H1 (cell line): Measurements from ENCODE around the gene GNAL. TPM values are rescaled to one million over a fixed set of nuclear protein-coding genes. Genes with fewer than 3 reads are reported as not detected.

ENCODE experiments used
- CTBP2 ChIP-seq: IDR thresholded peaks from 2 replicates; pipeline ENCODE4 v1.7.0; 2011; ENCODE audit warnings: borderline replicate concordance, mild to moderate bottlenecking, moderate library complexity, mixed read lengths, low read length; ENCODE audit not compliant: insufficient read depth, insufficient read length
- PHF8 ChIP-seq: fragments of 200-600 bp; sonication (generic); conservative IDR thresholded peaks from 2 replicates; pipeline ENCODE4 v1.7.1; 2012; ENCODE audit warnings: low read depth, mild to moderate bottlenecking, inconsistent platforms, low read length, moderate library complexity
- SAP30 ChIP-seq: fragments of 300-600 bp; sonication (generic); IDR thresholded peaks from 2 replicates; pipeline ENCODE4 v1.7.1; 2012; ENCODE audit warnings: low read length, moderate library complexity, mild to moderate bottlenecking, inconsistent platforms; ENCODE audit not compliant: insufficient read depth, insufficient replicate concordance
- polyA plus RNA-seq, 7 experiments: library from polyadenylated mRNA; depleted of rRNA in 3 of 7; stranded (reverse) in 5 of 7; unstranded in 2 of 7; fragments of >200 nt in 5 of 7; fragments of 200-250 nt in 2 of 7; gene quantifications; 1 replicate in 5 of 7; 2 replicates in 1 of 7; 4 replicates in 1 of 7; pipeline versions ENCODE4 v1.2.1 to v1.2.3, GENCODE V29; 2011 to 2013; ENCODE audit warnings: missing spikeins in 2 of 7, mixed read lengths in 2 of 7
- total RNA-seq: library from RNA; stranded (reverse); fragmentation: NEBNext Ultra II Directional; extraction: Animal tissue kit (Norgen Biotek cat#: 25700); gene quantifications from 2 replicates; pipeline ENCODE4 v1.2.1, GENCODE V29; 2021

Gene GNAL
- total and polyA plus RNA-seq, 2 of the 8 experiments (the other 6 are each of a cell fraction or from before 2014, with no cell fraction given): 13.2 to 18.3 TPM

DNA sequence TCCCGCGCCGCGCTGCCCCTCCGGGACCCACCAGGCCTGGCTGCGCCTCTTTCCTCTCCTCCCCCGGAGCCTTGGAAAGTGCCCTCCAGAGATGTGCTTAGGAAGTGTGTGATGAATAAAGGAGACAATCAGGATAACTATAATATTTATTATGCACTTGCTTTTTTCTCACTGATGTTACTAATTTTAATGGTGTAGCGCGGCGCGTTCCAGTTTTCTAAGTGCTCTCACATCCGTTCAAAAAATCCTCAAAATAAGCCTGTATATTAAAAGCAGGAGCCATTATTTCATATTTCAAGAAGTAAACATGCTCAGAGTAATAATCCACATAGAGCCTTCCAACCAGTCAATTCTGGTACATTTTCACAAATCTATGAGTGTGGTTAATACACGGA lies 220.0 kb downstream of the GNAL start (continued):
- TF ChIP-seq PHF8: no peak
- TF ChIP-seq CTBP2: no peak
- no peak for TF ChIP-seq SAP30
- TF ChIP-seq, all 59 proteins: peak for 0
